A549 (cell line): ENCODE data around the gene MOB3A. TPM values are rescaled to one million over a fixed set of nuclear protein-coding genes. Genes with fewer than 3 reads are reported as not detected.

Experiments
- ATAC-seq, 2 experiments: fragments of 200-7000 bp in 1 of 2; fragments of >200 bp in 1 of 2; cut with Nextera tagmentation in 1 of 2; cut with Tn5 transposase in 1 of 2; 3 replicates each; pipeline versions ENCODE4 v1.8.0 to v1.9.1; 2018 to 2020; ENCODE audit warnings: mild to moderate bottlenecking in 1 of 2, moderate library complexity in 1 of 2
- CTCF ChIA-PET: fragments of 300-600 bp; sonication (Branson Sonifier 250); formaldehyde crosslinking; extraction: SDS; loops from one replicate; lab custom pipeline; 2021; ENCODE audit warnings: antibody characterized with exemption, inconsistent platforms; lab: Yijun Ruan, JAX
- POLR2A ChIA-PET: fragments of 350-600 bp; formaldehyde crosslinking; extraction: SDS; loops from one replicate; lab custom pipeline; 2021; ENCODE audit warnings: antibody characterized with exemption, inconsistent platforms; lab: Yijun Ruan, JAX
- DNase-seq, 2 experiments: peaks; one replicate each; pipeline versions ENCODE4 v3.0.0 to v3.0.0-alpha.2; 2011 to 2016; ENCODE audit warnings: low read depth in 1 of 2, low spot score in 1 of 2
- FAIRE-seq: peaks from 2 replicates; lab custom pipeline; 2011; peaks lifted over from hg19 to GRCh38; lab: Jason Lieb, UNC
- H3K27ac ChIP-seq, 2 experiments: fragments of >200 bp; sonication (Bioruptor Twin); formaldehyde crosslinking; 3 replicates each; pipeline ENCODE4 v1.5.1; 2016 to 2017
- H3K4me1 ChIP-seq: fragments of >200 bp; sonication (Bioruptor Twin); formaldehyde crosslinking; 3 replicates; pipeline ENCODE4 v1.6.1; 2016
- H3K4me2 ChIP-seq: fragments of >200 bp; sonication (Bioruptor Twin); formaldehyde crosslinking; 3 replicates; pipeline ENCODE4 v1.6.1; 2016
- H3K4me3 ChIP-seq: fragments of >200 bp; sonication (Bioruptor Twin); formaldehyde crosslinking; 3 replicates; pipeline ENCODE4 v1.5.1; 2016
- H3K9me3 ChIP-seq: fragments of >200 bp; sonication (Bioruptor Twin); formaldehyde crosslinking; 3 replicates; pipeline ENCODE4 v1.6.1; 2016
- CBX8 ChIP-seq: fragments of 200-600 bp; sonication (generic); IDR thresholded peaks from 2 replicates; pipeline ENCODE4 v1.6.1; 2016
- EHF ChIP-seq: fragments of 250-450 bp; sonication (Bioruptor Pico); IDR thresholded peaks from 2 replicates; pipeline ENCODE4 v1.5.0; 2020; ENCODE audit warnings: mild to moderate bottlenecking
- FOSB ChIP-seq: fragments of 250-450 bp; sonication (Bioruptor Pico); IDR thresholded peaks from 2 replicates; pipeline ENCODE4 v1.5.0; 2020; ENCODE audit warnings: mild to moderate bottlenecking, moderate library complexity
- GATA3 ChIP-seq: IDR thresholded peaks from 2 replicates; pipeline ENCODE4 v1.6.1; 2012; ENCODE audit warnings: borderline replicate concordance
- HEYL ChIP-seq: fragments of 250-450 bp; sonication (Bioruptor Pico); IDR thresholded peaks from 2 replicates; pipeline ENCODE4 v1.8.0; 2021; ENCODE audit warnings: mild to moderate bottlenecking, moderate library complexity
- HOXB13 ChIP-seq: fragments of 250-450 bp; sonication (Bioruptor Pico); IDR thresholded peaks from 2 replicates; pipeline ENCODE4 v1.5.0; 2020; ENCODE audit warnings: low read depth, mild to moderate bottlenecking, moderate library complexity
- HOXB5 ChIP-seq: fragments of 250-450 bp; sonication (Bioruptor Pico); IDR thresholded peaks from 2 replicates; pipeline ENCODE4 v1.5.0; 2020; ENCODE audit warnings: mild to moderate bottlenecking, moderate library complexity
- JUN ChIP-seq, 2 experiments: fragments of >200 bp; sonication (Bioruptor Twin); formaldehyde crosslinking; IDR thresholded peaks; 2 replicates in 1 of 2; 3 replicates in 1 of 2; pipeline ENCODE4 v1.6.1; 2016 to 2017
- JUNB ChIP-seq: fragments of >200 bp; sonication (Bioruptor Twin); formaldehyde crosslinking; IDR thresholded peaks from 2 replicates; pipeline ENCODE4 v1.6.1; 2016
- KDM1A ChIP-seq: fragments of 200-600 bp; sonication (generic); IDR thresholded peaks from 2 replicates; pipeline ENCODE4 v1.6.1; 2016; ENCODE audit warnings: low read depth, mild to moderate bottlenecking
- MAZ ChIP-seq: fragments of 150-350 bp; IDR thresholded peaks from 2 replicates; pipeline ENCODE4 v1.6.1; 2014; ENCODE audit warnings: antibody characterized with exemption, low read depth, low read length, borderline replicate concordance
- MYC ChIP-seq: IDR thresholded peaks from 2 replicates; pipeline ENCODE4 v1.6.1; 2012; ENCODE audit warnings: mild to moderate bottlenecking, inconsistent platforms, low read length, improper control_type of control experiment, borderline replicate concordance
- NPAS2 ChIP-seq: fragments of 250-450 bp; sonication (Bioruptor Pico); IDR thresholded peaks from 2 replicates; pipeline ENCODE4 v1.8.0; 2022; ENCODE audit warnings: mild to moderate bottlenecking, moderate library complexity, borderline replicate concordance
- TP53 ChIP-seq: fragments of 250-450 bp; sonication (Bioruptor Pico); IDR thresholded peaks from 2 replicates; pipeline ENCODE4 v1.5.0; 2021; ENCODE audit warnings: mild to moderate bottlenecking, moderate library complexity
- ZC3H11A ChIP-seq: fragments of 450-650 bp; IDR thresholded peaks from 2 replicates; pipeline ENCODE4 v1.6.1; 2014; ENCODE audit warnings: antibody characterized with exemption, mild to moderate bottlenecking
- WGBS: methylation state at CpG from one replicate; pipeline ENCODE4 v1.1.6; 2017; ENCODE audit errors: missing lambda C conversion rate; 5-methylcytosine and 5-hydroxymethylcytosine counted together
- polyA plus RNA-seq, 4 experiments: library from polyadenylated mRNA; depleted of rRNA in 3 of 4; stranded (reverse); fragments of >200 nt; fragmentation: RNase III in 1 of 4; extraction: RNeasy Plus Mini Kit Qiagen cat#74134 plus additional on column Dnase treatment in 1 of 4; gene quantifications; 2 replicates in 3 of 4; 3 replicates in 1 of 4; pipeline ENCODE4 v1.2.3, GENCODE V29; 2011 to 2017
- TF ChIP-seq, protein P1 (sequence below): IDR thresholded peaks from 2 replicates; pipeline ENCODE4 v1.6.1; 2012
- TF ChIP-seq, protein P2 (sequence below): IDR thresholded peaks from 2 replicates; pipeline ENCODE4 v1.6.1; 2012; ENCODE audit warnings: low read depth, borderline replicate concordance
- TF ChIP-seq, protein P3 (sequence below): IDR thresholded peaks from 2 replicates; pipeline ENCODE4 v1.6.1; 2012
- TF ChIP-seq, protein P4 (sequence below): fragments of 200-600 bp; sonication (generic); IDR thresholded peaks from 2 replicates; pipeline ENCODE4 v1.6.1; 2016; ENCODE audit warnings: antibody characterized with exemption, mild to moderate bottlenecking, moderate library complexity

The MOB3A gene
- polyA plus RNA-seq, 2 of the 4 experiments (the other 2 are of a cell fraction), result 9.1 to 10.9 TPM

DNA sequence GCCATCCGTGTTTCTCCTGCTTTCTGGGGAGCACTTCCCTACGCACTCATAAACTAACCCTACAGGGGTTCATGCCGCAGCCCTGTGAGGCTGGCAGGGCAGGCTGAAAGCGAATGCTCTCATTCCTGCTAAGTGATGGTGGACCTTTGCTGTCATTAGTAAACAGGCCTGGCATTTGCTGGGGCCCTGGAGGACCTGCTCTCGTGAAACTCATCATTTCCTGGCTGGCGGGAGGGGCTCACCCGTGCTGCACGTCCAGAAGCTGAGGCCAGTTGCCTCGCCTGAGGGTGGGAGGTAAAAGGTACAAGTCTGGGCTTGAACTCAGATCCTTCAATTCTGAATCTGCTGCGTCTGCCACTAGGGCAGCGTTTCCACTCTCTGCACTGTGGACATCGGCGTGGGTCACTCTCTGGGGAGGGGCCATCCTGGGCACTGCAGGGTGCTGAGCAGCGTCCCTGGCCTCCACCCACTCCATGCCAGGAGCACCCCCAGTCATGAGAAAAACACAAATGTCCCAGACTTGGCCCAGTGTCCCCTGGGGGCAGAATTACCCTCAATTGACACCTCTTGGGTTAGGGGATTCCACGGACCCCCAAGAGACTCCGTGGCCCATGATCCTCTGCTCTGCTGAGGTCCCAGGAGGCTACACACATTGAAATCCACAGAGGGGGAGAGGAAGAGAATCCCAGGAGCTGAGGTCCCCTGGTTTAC lies 7.0 kb downstream of the MOB3A start:
- H3K4me3 ChIP-seq, result no peak overlapping the region
- TF ChIP-seq, protein P1, sequence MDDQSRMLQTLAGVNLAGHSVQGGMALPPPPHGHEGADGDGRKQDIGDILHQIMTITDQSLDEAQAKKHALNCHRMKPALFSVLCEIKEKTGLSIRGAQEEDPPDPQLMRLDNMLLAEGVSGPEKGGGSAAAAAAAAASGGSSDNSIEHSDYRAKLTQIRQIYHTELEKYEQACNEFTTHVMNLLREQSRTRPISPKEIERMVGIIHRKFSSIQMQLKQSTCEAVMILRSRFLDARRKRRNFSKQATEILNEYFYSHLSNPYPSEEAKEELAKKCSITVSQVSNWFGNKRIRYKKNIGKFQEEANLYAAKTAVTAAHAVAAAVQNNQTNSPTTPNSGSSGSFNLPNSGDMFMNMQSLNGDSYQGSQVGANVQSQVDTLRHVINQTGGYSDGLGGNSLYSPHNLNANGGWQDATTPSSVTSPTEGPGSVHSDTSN, result no peak
- TF ChIP-seq, protein P2, sequence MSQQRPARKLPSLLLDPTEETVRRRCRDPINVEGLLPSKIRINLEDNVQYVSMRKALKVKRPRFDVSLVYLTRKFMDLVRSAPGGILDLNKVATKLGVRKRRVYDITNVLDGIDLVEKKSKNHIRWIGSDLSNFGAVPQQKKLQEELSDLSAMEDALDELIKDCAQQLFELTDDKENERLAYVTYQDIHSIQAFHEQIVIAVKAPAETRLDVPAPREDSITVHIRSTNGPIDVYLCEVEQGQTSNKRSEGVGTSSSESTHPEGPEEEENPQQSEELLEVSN, result no peak
- TF ChIP-seq ZC3H11A (no peak), JUN (IDR thresholded peaks at IDR 0.05) (no peak), KDM1A (no peak), EHF (CRISPR knock-in tag) (no peak), CBX8 (no peak), MAZ (no peak), HOXB5 (CRISPR knock-in tag) (no peak), HOXB13 (CRISPR knock-in tag) (no peak), NPAS2 (CRISPR knock-in tag) (no peak), TP53 (CRISPR knock-in tag) (no peak)
- H3K4me1 ChIP-seq, result peaks cover 8% of the 10 kb centered on the region; the same call in 2 of the 3 replicates
- DNase-seq (no peak), FAIRE-seq (no peak), ATAC-seq (no peak)
- H3K27ac ChIP-seq, result peak overlapping the region in 1 of 2 experiments; percentile 40; a peak in 2 of 6 replicates
- H3K4me2 ChIP-seq, result no peak overlapping the region
- POLR2A ChIA-PET, result no interaction called here
- 80% methylated on average over 8 of the region's 16 CpGs for WGBS
- no peaks in the 10 kb centered on the region for H3K9me3 ChIP-seq
- CTCF ChIA-PET, result interaction anchor here (1.0 to 3.2 kb wide), 2 partner anchors 17 to 20 kb away, joined by 3 to 13 read pairs; no protein-coding TSS in a partner anchor

DNA sequence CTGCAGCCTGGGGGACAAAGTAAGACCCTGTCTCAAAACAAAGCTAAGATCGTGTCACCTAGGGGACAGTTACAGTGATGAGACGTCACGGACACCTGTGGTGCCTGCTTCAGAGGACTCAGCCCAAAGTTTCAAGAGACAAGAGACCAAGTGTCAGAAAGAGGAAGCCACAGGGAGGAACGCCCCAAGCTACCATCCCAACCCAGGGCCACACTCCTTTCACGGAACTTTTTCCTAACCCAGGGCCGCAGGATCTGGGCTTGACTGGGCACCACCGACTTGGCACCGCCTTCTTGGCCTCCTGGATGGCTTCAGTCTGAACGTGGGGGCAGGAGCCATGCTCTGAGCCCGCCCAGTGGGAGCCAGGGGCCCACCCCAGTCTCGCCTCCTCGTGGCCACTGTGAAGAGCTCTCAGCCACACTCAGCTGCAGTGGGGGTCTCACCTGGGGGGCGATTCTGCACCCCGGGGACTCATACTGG lies 8.5 kb downstream of the MOB3A start:
- ChIA-PET CTCF (interaction anchor here (1.2 to 1.7 kb wide), 5 partner anchors 8 to 157 kb away, joined by 3 to 6 read pairs (median 4); partner anchors contain the start of gene MOB3A), POLR2A (no interaction called here)
- Histone ChIP-seq H3K9me3 (no peaks in the 10 kb centered on the region), H3K4me3 (no peak overlapping the region), H3K27ac (peak overlapping the region in 1 of 2 experiments; percentile 48; a peak in 1 of 6 replicates), H3K4me2 (no peak overlapping the region), H3K4me1 (peaks cover 8% of the 10 kb centered on the region; the same call in 2 of the 3 replicates)
- FAIRE-seq, result no peak
- no peak for ATAC-seq
- WGBS, result 91% methylated on average over 6 of the region's 14 CpGs
- TF ChIP-seq HEYL (CRISPR knock-in tag) (no peak), JUNB (no peak), FOSB (CRISPR knock-in tag) (no peak), JUN (IDR thresholded peaks at IDR 0.05) (no peak), EHF (CRISPR knock-in tag) (no peak), GATA3 (no peak), MYC (no peak)
- TF ChIP-seq, protein P3, sequence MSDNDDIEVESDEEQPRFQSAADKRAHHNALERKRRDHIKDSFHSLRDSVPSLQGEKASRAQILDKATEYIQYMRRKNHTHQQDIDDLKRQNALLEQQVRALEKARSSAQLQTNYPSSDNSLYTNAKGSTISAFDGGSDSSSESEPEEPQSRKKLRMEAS, result no peak
- TF ChIP-seq, protein P4, sequence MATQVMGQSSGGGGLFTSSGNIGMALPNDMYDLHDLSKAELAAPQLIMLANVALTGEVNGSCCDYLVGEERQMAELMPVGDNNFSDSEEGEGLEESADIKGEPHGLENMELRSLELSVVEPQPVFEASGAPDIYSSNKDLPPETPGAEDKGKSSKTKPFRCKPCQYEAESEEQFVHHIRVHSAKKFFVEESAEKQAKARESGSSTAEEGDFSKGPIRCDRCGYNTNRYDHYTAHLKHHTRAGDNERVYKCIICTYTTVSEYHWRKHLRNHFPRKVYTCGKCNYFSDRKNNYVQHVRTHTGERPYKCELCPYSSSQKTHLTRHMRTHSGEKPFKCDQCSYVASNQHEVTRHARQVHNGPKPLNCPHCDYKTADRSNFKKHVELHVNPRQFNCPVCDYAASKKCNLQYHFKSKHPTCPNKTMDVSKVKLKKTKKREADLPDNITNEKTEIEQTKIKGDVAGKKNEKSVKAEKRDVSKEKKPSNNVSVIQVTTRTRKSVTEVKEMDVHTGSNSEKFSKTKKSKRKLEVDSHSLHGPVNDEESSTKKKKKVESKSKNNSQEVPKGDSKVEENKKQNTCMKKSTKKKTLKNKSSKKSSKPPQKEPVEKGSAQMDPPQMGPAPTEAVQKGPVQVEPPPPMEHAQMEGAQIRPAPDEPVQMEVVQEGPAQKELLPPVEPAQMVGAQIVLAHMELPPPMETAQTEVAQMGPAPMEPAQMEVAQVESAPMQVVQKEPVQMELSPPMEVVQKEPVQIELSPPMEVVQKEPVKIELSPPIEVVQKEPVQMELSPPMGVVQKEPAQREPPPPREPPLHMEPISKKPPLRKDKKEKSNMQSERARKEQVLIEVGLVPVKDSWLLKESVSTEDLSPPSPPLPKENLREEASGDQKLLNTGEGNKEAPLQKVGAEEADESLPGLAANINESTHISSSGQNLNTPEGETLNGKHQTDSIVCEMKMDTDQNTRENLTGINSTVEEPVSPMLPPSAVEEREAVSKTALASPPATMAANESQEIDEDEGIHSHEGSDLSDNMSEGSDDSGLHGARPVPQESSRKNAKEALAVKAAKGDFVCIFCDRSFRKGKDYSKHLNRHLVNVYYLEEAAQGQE, result no peak
- DNase-seq, result no peak
